Fibroblast of peridontal ligament (primary cell): ENCODE results near the gene SOWAHC.

Experiments used
- DNase-seq: peaks from one replicate; pipeline ENCODE4 v3.0.0-alpha.2; 2010; ENCODE audit errors: extremely low read depth

The SOWAHC gene

GRCh38 chr2:109644571-109645275, 30.6 kb downstream of the SOWAHC start:
- DNase-seq: peak; percentile 9

GRCh38 chr2:109645412-109646184, 31.4 kb downstream of the SOWAHC start:
- DNase-seq: no peak

- DNase-seq: no peak
These were observed 32.8 kb downstream of the SOWAHC start for GRCh38 chr2:109646961-109647360.

- peak; percentile 68 for DNase-seq
These were observed 33.5 kb downstream of the SOWAHC start for GRCh38 chr2:109647636-109648035.

- DNase-seq: peak; percentile 39
These were observed 33.9 kb downstream of the SOWAHC start for GRCh38 chr2:109648041-109648527.

GRCh38 chr2:109649736-109650695, 35.9 kb downstream of the SOWAHC start:
- peak; percentile 11 for DNase-seq

- no peak for DNase-seq
These were observed 40.3 kb downstream of the SOWAHC start for GRCh38 chr2:109654326-109655050.

GRCh38 chr2:109655287-109655686, 41.1 kb downstream of the SOWAHC start:
- DNase-seq: no peak

- no peak for DNase-seq
These were observed 45.4 kb downstream of the SOWAHC start for GRCh38 chr2:109659396-109660045.

GRCh38 chr2:109660046-109660860, 46.1 kb downstream of the SOWAHC start:
- DNase-seq: no peak

GRCh38 chr2:109662889-109663288, 48.7 kb downstream of the SOWAHC start:
- no peak for DNase-seq

- DNase-seq: peak; percentile 75
These were observed 49.6 kb downstream of the SOWAHC start for GRCh38 chr2:109663721-109664120.

GRCh38 chr2:109666466-109666865, 52.3 kb downstream of the SOWAHC start:
- DNase-seq: no peak
